ENCODE results near the gene RFLNA.

The RFLNA gene

DNA sequence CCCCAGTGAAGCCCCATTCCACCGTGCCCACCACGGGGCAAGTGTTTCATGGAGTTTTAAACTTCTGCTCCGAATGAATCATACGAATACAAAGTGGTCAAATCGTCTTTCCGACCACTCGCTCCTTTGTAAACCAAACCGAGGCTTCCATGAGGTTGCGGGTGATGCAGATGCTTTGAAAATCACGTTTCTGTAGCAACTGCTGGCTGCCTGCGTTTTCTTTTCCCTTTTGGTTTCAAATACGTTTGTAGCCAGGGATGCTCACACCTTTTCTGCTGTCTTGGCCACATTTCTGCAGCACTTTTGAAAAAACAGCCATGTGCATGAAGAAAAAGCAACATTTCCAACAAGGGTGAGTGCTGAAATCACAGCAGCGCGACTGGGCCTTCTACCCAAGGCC is 33.7 kb downstream of the RFLNA start:
- TF ChIP-seq, protein P1, sequence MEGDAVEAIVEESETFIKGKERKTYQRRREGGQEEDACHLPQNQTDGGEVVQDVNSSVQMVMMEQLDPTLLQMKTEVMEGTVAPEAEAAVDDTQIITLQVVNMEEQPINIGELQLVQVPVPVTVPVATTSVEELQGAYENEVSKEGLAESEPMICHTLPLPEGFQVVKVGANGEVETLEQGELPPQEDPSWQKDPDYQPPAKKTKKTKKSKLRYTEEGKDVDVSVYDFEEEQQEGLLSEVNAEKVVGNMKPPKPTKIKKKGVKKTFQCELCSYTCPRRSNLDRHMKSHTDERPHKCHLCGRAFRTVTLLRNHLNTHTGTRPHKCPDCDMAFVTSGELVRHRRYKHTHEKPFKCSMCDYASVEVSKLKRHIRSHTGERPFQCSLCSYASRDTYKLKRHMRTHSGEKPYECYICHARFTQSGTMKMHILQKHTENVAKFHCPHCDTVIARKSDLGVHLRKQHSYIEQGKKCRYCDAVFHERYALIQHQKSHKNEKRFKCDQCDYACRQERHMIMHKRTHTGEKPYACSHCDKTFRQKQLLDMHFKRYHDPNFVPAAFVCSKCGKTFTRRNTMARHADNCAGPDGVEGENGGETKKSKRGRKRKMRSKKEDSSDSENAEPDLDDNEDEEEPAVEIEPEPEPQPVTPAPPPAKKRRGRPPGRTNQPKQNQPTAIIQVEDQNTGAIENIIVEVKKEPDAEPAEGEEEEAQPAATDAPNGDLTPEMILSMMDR (IDR thresholded peaks at IDR 0.05; ENCODE audit: insufficient read depth, low read length, missing control alignments): no peak
- DNase-seq (ENCODE audit: low read depth, low spot score): no peak
- H3K4me3 ChIP-seq (ENCODE audit: low read depth, low read length): no peak overlapping the region
- ChIA-PET CTCF (no interaction called here), POLR2A (no interaction called here)

DNA sequence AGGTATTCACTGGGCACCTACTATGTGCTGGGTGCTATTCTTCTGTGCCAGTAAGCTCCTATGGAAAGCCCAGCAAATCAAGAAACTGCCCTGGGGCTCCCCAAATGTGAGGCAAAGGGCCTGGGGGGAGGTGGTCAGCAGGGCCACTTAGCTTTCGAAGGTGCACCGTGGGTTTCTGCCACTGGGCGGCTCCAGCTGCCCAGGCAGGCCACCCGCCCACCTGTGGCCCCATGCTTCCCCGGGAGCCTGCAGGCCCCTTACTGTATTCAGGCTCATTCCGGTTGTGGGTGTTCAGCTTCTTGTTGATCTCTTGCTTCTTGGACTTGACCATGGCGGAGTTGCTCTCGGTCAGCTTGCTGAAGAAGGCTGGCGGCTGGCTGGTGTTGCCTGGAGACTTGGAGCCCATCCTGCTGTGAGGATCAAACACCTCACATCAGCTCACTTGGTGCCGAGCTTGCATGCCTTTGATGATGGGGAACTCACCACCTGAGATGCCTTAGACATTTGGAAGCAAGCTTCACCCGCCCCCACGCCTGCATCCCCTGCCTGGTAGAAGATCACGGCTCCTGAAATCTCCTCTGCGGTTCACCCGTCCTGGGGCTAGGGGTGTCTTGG is 37.3 kb downstream of the RFLNA start:
- no peak overlapping the region for H3K4me3 ChIP-seq (ENCODE audit: low read depth, low read length)
- no peak for DNase-seq (ENCODE audit: low read depth, low spot score)
- POLR2A ChIA-PET: interaction anchor here (0.9 kb wide), 1 partner anchor 10 kb away, joined by 3 read pairs; no protein-coding TSS in a partner anchor
- TF ChIP-seq, protein P1 (IDR thresholded peaks at IDR 0.05; ENCODE audit: insufficient read depth, low read length, missing control alignments): peak; percentile 31
- CTCF ChIA-PET: interaction anchor here (0.8 to 3.9 kb wide), 11 partner anchors 11 to 439 kb away, joined by 3 to 18 read pairs (median 4); no protein-coding TSS in a partner anchor

DNA sequence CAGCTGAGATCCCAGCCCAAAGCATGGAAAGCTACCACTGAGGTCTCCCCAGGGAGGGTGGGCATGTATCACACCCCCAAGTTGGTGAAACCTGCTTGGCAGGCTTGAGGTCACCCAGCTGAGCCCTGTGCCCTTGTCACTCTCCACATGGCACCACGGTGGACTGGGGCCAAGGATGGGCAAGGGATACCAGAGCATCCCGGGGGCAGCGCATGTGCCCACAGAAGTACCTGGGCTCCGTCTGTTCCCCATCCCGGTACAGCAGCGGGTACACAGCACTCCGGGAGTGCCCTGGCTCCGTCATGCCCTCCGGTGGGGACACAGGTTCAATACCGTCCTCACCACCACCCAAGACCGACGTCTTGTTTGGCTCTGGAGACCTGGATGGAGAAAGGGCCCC is 38.0 kb downstream of the RFLNA start:
- DNase-seq (ENCODE audit: low read depth, low spot score): no peak
- no peak overlapping the region for H3K4me3 ChIP-seq (ENCODE audit: low read depth, low read length)
- TF ChIP-seq, protein P1 (IDR thresholded peaks at IDR 0.05; ENCODE audit: insufficient read depth, low read length, missing control alignments): no peak
- POLR2A ChIA-PET: interaction anchor here (0.9 kb wide), 1 partner anchor 11 kb away, joined by 3 read pairs; no protein-coding TSS in a partner anchor
- CTCF ChIA-PET: interaction anchor here (0.8 to 3.9 kb wide), 8 partner anchors 12 to 438 kb away, joined by 3 to 18 read pairs (median 6); no protein-coding TSS in a partner anchor

DNA sequence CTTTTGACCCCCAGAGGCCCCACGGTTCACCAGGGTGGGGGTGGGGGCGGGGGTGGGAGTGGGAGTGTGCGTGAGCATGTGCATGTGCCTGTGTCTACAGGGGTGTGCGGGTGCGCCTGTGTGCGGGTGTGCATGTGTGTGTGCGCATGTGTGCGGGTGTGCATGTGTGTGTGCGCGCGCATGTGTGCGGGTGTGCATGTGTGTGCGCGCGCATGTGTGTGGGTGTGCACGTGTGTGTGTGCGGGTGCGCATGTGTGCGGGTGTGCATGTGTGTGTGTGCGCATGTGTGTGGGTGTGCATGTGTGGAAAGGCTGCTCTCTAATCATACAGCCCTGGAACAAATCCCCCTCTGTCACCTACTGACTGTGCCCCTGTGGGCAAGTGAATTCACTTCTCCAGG is 38.8 kb downstream of the RFLNA start:
- CTCF ChIA-PET: interaction anchor here (1.3 kb wide), 1 partner anchor 12 kb away, joined by 3 read pairs; no protein-coding TSS in a partner anchor
- no peak overlapping the region for H3K4me3 ChIP-seq (ENCODE audit: low read depth, low read length)
- TF ChIP-seq, protein P1 (IDR thresholded peaks at IDR 0.05; ENCODE audit: insufficient read depth, low read length, missing control alignments): no peak
- POLR2A ChIA-PET: no interaction called here
- no peak for DNase-seq (ENCODE audit: low read depth, low spot score)

DNA sequence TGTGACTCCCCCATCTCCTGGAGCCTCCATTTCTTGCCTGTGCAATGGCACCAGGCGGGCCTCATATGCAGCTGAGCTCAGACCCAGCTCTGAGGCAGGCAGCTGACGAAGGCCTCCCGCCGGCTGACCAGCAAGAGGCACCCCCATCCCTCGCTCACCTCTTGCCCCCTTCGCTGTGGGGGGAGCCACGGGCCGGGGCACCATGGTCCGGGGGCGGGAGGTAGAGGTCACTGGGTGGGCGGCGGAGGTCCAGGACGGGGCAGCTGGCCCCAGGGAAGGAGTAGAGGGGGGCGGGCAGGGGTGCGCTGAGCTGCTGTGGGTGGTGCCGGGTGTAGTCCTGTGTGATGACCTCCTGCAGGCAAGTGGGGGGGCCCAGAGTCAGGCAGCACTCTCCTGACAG is 39.4 kb downstream of the RFLNA start:
- H3K4me3 ChIP-seq (ENCODE audit: low read depth, low read length): no peak overlapping the region
- no peak for DNase-seq (ENCODE audit: low read depth, low spot score)
- TF ChIP-seq, protein P1 (IDR thresholded peaks at IDR 0.05; ENCODE audit: insufficient read depth, low read length, missing control alignments): no peak
- ChIA-PET POLR2A (interaction anchor here (0.7 kb wide), 1 partner anchor 15 kb away, joined by 3 read pairs; no protein-coding TSS in a partner anchor), CTCF (interaction anchor here (0.6 to 1.3 kb wide), 2 partner anchors 13 to 302 kb away, joined by 3 read pairs; no protein-coding TSS in a partner anchor)

DNA sequence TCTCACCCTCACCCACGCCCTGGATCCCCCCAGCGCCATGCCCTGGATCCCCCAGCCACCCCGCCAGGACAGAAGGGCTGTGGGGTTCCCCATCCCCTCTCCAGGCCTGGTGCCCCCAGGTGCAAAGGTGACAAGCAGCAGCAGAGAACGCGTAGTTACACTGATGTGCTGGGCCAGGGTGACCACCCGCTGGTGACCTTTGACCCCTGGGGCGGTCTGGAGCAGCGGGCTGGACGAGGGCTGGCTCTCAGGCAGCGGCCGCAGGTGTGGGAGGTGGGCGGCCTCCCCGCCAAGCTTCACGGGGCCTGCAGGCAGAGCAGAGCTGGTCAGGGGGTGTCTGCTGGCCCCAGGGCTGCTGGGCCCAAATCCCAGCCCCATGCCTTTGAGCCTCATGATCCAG is 40.1 kb downstream of the RFLNA start:
- CTCF ChIA-PET: interaction anchor here (1.1 to 1.3 kb wide), 2 partner anchors 14 to 299 kb away, joined by 3 read pairs; no protein-coding TSS in a partner anchor
- POLR2A ChIA-PET: interaction anchor here (0.6 to 0.7 kb wide), 2 partner anchors 8 to 16 kb away, joined by 3 read pairs; no protein-coding TSS in a partner anchor
- DNase-seq (ENCODE audit: low read depth, low spot score): no peak
- no peak overlapping the region for H3K4me3 ChIP-seq (ENCODE audit: low read depth, low read length)
- TF ChIP-seq, protein P1 (IDR thresholded peaks at IDR 0.05; ENCODE audit: insufficient read depth, low read length, missing control alignments): no peak
